ENCODE data around the gene CDK2.
"Not testable (repeated sequence)": the region's sequence is repeated elsewhere in the genome, so short reads cannot be mapped to it uniquely, and the experiment has no call there.

Gene CDK2

DNA sequence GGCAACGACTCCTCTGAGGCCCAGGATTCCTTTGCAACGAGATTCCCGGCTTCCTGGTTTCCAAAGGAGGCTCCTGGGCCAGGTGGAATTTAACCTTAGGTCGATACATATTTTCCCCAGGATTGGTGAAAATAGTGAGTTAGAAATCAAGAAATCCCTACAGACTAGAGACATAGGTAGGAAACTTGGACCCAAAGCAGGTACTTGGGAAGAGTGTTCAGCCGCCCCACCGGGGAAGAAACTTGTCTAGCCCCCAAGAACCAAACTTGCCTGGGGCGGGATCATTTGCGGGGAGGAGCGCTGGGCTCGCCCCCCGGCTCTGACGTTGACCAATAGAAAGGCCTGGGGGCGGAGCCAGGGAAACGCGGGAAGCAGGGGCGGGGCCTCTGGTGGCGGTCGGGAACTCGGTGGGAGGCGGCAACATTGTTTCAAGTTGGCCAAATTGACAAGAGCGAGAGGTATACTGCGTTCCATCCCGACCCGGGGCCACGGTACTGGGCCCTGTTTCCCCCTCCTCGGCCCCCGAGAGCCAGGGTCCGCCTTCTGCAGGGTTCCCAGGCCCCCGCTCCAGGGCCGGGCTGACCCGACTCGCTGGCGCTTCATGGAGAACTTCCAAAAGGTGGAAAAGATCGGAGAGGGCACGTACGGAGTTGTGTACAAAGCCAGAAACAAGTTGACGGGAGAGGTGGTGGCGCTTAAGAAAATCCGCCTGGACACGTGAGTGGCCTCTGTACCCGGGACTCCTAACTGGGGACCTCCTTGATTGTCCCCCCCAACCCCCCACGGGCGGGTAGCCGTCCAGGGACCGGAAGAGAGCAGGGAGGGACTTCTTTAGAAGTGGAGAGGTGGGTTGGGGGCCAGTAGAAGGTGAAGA is at the start of gene CDK2:
CDK2 (plus strand) TSS at position 423 of the 874 bp plus-strand sequence; CDS start at position 602, 179 bp downstream.
- peak; percentile 89 for DNase-seq (ENCODE audit: low spot score)

GRCh38 chr12:55919032-55919431 is 47.6 kb upstream of the CDK2 start:
- not testable (repeated sequence) for DNase-seq (ENCODE audit: low spot score)

- no peak for DNase-seq (ENCODE audit: low spot score)
These were observed 44.5 kb upstream of the CDK2 start for GRCh38 chr12:55922126-55922525.

DNA sequence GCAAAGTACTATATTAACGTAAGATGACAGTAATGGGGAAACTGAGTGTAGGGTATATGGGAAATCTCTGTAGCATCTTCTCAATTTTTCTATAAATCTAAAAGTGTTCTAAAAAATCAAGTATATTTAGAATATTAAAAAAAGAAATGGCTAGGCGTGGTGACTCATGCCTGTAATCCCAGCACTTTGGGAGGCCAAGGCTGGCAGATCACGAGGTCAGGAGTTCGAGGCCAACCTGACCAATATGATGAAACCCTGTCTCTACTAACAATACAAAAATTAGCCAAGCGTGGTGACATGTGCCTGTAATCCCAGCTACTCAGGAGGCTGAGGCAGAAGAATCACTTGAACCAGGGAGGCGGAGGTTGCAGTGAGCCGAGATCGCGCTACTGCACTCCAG is 43.0 kb upstream of the CDK2 start:
- not testable (repeated sequence) for DNase-seq (ENCODE audit: low spot score)

DNA sequence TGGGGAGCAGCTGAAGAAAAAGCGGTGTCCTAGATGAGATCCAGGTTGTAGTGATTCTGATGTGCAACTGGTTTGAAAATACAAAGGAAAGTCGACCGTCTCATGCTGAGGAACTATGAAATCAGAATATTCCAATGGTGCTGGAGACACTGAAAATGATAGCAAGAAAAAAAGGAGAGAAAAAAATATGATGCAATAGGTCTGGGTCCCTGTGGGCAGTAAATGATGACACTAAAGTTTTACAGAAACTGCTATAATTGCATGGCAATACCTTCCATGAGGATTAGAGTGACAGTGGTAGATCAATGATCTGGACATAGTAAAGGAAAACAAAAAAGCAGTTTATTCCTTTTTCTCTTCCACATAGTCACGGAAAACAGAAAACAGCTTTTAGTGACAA is 41.3 kb upstream of the CDK2 start:
- DNase-seq (ENCODE audit: low spot score) = no peak

DNA sequence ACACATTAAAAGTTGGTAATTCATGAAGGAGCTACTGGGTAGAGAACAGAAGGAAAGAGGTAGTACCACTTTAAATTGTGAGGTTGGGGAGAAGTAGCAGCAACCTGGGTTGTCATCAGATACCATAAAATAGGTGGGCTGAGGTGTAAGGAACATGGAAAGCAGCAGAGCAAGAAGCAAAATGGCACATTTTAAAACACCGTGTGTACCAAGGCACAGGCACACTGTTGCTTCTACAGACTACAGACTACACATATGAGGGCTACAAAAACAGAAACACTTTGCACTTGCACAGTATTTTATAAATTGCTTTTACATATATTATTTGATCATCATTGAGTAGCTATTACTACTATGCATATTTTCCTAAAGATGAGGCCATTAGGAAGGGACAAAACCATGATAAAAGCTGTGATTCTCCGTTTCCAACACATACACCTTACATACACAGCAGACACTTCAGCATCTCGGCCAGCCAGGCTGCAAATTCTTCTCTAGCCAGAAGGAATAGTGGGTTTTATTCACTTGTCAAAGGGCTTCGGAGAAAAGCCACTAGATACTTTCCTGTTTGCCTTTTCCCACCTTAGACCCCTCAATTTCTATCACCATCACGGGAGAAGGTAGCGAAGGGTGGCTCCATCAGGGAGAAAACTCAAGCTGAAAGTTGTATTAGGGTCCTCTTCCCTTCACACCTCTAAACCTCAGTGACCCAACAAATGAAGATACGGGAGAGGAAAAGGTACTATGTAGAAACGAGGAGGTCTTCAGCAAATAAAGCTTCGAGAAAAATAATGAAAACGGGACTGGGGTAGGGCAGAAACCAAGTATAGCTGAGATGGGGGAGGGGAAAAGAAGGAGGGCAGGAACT is 40.5 kb upstream of the CDK2 start:
- DNase-seq (ENCODE audit: low spot score) = no peak

GRCh38 chr12:55926738-55927587 is 39.7 kb upstream of the CDK2 start:
- peak; percentile 90 for DNase-seq (ENCODE audit: low spot score)

DNA sequence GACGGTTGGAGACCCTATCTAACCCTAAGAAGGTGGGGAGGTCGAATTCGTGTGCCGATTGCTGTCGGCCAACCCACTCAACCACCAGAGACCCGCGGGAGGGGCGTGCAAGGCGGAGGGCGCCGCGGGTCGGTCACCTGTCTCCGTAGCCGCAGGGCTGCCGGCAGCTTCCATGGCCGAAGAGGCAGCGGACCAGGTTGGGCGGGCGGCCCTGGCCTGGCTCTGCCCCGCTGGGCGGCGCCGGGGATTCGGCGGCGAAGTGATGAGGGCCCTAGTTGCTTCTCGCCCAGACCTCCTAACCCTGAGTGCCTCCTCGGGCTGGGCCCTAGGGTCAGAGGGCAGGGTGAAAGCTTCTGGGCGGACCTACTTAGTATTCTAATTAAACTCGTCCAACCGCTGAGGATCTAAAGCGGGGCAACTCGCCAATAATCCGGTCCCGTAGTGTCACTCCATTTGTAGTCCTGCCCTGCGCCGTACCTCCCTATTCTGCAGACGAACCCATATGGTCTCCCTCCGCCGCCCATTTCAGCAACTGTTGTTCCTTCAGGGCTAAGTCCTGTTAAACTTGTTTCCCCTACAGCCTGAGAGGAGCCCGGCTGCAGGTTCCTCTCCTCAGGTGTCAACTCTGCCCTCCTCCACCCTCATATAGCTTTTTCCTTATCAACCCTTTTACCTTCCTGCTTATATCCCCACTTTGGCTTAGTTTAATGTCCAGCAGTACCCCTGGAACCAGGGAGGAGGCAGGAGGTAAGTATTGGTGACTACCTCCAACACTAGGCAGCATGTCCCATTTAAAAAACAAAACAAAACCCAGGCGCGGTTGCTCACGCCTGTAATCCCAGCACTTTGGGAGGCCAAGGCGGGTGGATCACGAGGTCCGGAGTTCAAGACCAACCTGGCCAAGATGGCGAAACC is 38.8 kb upstream of the CDK2 start, which contains the start of gene PYM1:
PYM1 (minus strand) TSS at position 307 of the 915 bp plus-strand sequence; CDS start at position 174, 133 bp downstream.
- peak; percentile 85 for DNase-seq (ENCODE audit: low spot score)

DNA sequence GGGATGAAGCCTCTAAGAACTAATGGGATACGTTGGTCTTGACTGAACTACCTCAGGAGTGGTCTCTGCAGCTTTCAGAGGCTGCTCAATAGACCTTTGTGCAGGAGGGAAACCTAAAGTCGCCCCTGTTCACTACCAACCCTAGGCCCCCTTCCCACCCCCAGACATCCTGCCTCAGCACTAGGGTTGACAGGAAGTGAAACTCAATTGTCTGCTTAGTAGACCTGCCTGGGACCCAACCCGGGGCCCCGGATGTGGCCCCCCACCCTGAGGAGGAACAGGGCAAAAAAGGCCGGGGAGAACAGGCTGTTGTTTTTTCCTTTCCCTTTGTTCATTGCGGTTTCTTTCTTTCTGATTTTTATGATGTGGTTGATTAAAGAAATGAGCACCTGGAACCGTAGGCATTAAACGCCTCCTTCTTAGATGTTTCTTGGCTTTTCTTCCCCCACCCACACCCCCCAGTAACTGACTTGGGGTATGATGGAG is 37.3 kb upstream of the CDK2 start:
- no peak for DNase-seq (ENCODE audit: low spot score)

DNA sequence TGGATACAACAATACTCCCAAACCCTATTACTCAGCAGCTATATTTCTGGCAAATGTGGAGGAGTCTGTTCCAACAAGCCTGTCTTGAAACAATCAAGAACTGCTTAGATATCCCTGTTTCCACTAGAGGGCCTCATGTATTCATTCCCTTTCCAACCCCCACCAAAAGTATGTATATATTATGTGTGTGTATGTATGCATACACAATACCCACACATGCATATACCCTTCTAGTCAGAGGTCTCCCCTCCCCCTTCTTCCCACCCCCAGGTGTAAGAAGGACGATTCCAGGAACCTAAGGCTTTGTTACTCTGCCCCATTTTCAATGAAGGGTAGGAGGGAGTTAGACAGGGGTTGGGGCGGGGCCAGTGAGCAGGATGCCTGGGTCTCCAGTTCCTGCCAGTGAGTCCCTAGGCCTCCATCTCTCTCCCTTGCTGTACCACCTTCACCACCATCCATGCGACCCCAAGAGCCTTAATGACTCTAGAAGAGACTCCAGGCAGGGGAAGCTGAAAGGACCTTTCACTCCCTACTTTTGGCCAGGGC is 35.8 kb upstream of the CDK2 start, which contains the start of gene DGKA:
DGKA (plus strand) TSS at position 392 of the 546 bp plus-strand sequence. CDS start 5,342 bp downstream, outside the sequence.
- peak; percentile 67 for DNase-seq (ENCODE audit: low spot score)

- DNase-seq (ENCODE audit: low spot score) = peak; percentile 27
These were observed 35.3 kb upstream of the CDK2 start for GRCh38 chr12:55931317-55931779.

GRCh38 chr12:55931780-55932550 is 34.7 kb upstream of the CDK2 start:
- no peak for DNase-seq (ENCODE audit: low spot score)

DNA sequence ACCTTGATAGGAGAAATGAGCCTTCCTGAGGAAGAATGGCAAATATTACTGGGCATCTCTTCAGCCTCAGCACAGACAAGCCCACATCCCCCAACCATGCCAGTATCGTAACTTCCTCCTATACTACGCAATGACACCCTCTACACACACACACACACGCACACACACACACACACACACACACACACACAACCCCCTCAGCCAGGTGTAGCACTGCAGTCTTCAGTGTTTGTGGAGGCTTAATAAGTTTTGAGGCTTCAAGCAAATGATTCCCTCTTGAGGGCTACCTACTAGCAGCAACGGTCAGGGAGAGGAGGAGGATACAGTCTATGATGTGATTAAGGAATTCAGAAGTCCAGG is 34.1 kb upstream of the CDK2 start:
- no peak for DNase-seq (ENCODE audit: low spot score)

DNA sequence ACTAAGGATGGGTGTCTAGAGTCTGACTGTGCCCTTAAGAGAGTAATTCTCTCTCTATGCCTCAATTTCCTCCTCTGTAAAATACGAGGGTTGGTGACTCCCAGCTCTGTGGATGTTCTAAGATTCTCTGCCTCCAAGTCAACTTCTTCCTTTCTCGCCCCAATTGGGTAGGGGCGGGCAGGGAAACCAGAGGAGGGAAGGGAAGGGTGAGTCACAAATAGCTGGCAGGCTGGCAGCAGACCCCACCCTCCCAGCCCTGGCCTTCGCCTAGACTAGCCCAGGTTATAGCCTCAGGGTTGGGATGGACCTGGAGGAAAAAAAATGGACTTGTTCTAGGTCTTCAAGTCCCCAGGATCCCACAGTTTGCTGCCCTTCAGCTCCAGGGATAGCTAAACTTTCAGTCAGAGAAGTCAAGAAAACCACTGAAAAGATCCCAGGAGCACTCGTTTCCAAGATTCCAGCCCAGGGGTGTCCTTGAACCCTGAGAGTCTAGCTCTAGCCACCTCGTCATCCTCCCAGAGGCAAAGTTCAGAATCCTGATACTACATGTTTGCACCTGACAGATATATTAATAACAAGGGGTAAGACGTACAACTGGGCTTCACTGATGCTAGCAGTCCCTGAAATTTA is 33.3 kb upstream of the CDK2 start:
- no peak for DNase-seq (ENCODE audit: low spot score)

DNA sequence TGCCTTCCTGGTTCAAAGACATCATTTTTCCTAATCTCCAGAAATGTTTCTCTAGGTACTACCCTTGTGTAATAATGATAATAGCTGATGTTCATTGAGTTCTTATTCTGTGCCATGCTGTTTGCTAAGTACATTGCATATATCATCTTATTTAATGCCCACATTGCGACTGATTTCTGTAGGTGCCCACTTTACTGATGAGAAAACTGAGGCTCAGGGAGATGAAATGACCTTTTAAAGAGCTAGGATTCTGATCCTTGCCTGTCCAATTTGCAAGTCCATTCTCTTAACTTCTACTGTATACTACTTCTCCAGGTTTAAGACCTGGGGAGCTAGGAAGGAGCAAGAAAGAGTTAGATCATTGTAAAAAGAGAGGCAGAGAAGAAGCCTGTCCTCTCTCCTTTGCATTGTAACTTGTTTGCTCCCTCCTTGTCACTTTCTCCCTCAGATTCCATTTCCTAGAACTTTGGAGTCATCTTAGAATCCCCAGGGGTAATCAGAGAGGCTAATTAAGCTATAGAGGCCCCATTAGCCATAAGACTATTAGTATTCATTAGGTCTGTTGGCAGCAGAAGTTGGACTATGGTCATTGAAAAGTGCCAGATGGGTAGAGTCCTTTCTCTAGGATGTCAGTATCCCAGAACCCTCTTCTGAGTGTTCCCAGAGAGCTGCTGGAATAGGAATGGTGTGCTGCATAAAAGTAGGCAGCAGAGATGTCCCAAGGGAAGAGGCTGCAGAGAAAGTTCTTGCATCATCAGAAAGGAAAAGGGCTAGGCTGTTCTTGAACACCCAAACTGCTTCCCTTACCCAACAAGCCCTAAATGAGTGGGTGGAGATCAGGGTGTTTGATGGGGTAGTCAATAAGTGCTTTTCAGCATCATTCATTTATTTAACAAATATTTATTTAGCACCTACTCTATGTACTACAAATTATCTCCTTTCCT is 32.6 kb upstream of the CDK2 start:
- no peak for DNase-seq (ENCODE audit: low spot score)

DNA sequence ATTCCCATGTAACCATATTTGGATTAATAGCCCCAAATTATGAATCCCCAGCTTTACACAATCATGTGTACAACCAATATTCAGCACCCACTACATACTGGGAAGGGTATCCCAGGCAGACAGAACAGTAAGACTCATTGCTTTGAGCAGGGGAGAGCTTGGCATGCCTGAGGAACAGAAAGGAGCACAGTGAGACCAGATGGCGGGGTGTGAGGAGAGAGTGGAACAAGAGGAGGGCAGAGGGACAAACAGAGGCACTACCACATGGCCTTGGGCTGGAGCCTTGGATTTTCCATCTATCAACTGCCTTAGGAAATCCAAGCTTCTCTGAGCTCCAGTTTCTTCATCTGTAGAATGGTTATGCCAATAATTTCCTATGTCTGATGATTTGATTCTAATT is 31.9 kb upstream of the CDK2 start:
- DNase-seq (ENCODE audit: low spot score) = no peak

- DNase-seq (ENCODE audit: low spot score) = no peak
These were observed 30.9 kb upstream of the CDK2 start for GRCh38 chr12:55935738-55936151.

DNA sequence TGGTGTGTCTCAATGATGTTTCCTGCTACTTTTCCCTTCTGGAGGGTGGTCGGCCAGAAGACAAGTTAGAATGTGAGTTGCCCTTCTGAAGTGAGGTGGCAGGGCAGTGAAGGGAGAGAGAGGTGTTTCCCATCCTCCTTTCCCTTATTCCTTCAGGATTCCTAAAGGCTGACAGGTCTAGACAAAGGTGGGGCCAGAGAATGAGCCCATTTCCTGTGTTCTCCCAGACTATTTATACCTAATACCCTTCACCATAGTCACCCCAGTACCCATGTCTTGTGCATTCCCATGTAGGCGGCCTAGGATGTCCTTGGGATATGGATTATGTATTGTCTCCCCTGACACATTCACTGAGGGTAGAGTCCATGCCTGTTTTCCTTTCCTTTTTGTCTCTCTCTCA is 28.6 kb upstream of the CDK2 start:
- no peak for DNase-seq (ENCODE audit: low spot score)
